ENCODE results near the gene PTGDR2. TPM values are rescaled to one million over a fixed set of nuclear protein-coding genes. Genes with fewer than 3 reads are reported as not detected.

PTGDR2 gene
- total RNA-seq, 1 donor from 2014 or later = 0.25 TPM

GRCh38 chr11:60859616-60860250, 4.0 kb upstream of the PTGDR2 start:
- no peak overlapping the region for H3K4me3 ChIP-seq
- intact Hi-C loops (cut with DNase I) = no loop called here
- H3K4me1 ChIP-seq = no peaks in the 10 kb centered on the region
- no peak for TF ChIP-seq POLR2A (IDR thresholded peaks at IDR 0.05)
- no peak for TF ChIP-seq CTCF (IDR thresholded peaks at IDR 0.05)
- DNase-seq (ENCODE audit: extremely low spot score in 2 of 2) = no peak
- no peaks in the 10 kb centered on the region for H3K27me3 ChIP-seq
- no peaks in the 10 kb centered on the region for H3K9me3 ChIP-seq
- H3K36me3 ChIP-seq = no peaks in the 10 kb centered on the region
- no peak overlapping the region for H3K27ac ChIP-seq

GRCh38 chr11:60858731-60859464, 3.1 kb upstream of the PTGDR2 start:
- intact Hi-C loops (cut with DNase I) = no loop called here
- H3K9me3 ChIP-seq = no peaks in the 10 kb centered on the region
- no peaks in the 10 kb centered on the region for H3K4me1 ChIP-seq
- H3K27me3 ChIP-seq = no peaks in the 10 kb centered on the region
- H3K27ac ChIP-seq = no peak overlapping the region
- H3K36me3 ChIP-seq = no peaks in the 10 kb centered on the region
- DNase-seq (ENCODE audit: extremely low spot score in 2 of 2) = no peak
- H3K4me3 ChIP-seq = no peak overlapping the region
- TF ChIP-seq POLR2A (IDR thresholded peaks at IDR 0.05) (no peak), CTCF (IDR thresholded peaks at IDR 0.05) (no peak), POLR2AphosphoS5 (IDR thresholded peaks at IDR 0.05; ENCODE audit: insufficient read depth in 1 of 2, low read depth in 1 of 2) (no peak)

- no peaks in the 10 kb centered on the region for H3K36me3 ChIP-seq
- TF ChIP-seq CTCF (IDR thresholded peaks at IDR 0.05) = no peak
- TF ChIP-seq POLR2A (IDR thresholded peaks at IDR 0.05) = no peak
- TF ChIP-seq POLR2AphosphoS5 (IDR thresholded peaks at IDR 0.05; ENCODE audit: insufficient read depth in 1 of 2, low read depth in 1 of 2) = no peak
- no peaks in the 10 kb centered on the region for H3K4me1 ChIP-seq
- H3K27me3 ChIP-seq = no peaks in the 10 kb centered on the region
- intact Hi-C loops (cut with DNase I) = no loop called here
- no peak overlapping the region for H3K27ac ChIP-seq
- no peak for DNase-seq (ENCODE audit: extremely low spot score in 2 of 2)
- H3K4me3 ChIP-seq = no peak overlapping the region
- no peaks in the 10 kb centered on the region for H3K9me3 ChIP-seq
Measured at GRCh38 chr11:60858236-60858635, 2.5 kb upstream of the PTGDR2 start.

- H3K4me3 ChIP-seq = no peak overlapping the region
- intact Hi-C loops (cut with DNase I) = no loop called here
- no peak for DNase-seq (ENCODE audit: extremely low spot score in 2 of 2)
- H3K27ac ChIP-seq = no peak overlapping the region
- TF ChIP-seq POLR2AphosphoS5 (IDR thresholded peaks at IDR 0.05; ENCODE audit: insufficient read depth in 1 of 2, low read depth in 1 of 2) = no peak
- H3K36me3 ChIP-seq = no peaks in the 10 kb centered on the region
- H3K4me1 ChIP-seq = no peaks in the 10 kb centered on the region
- no peaks in the 10 kb centered on the region for H3K9me3 ChIP-seq
- H3K27me3 ChIP-seq = no peaks in the 10 kb centered on the region
Measured at GRCh38 chr11:60857378-60858232, 1.9 kb upstream of the PTGDR2 start.

- Histone ChIP-seq H3K9me3 (no peaks in the 10 kb centered on the region), H3K27me3 (no peaks in the 10 kb centered on the region), H3K4me1 (no peaks in the 10 kb centered on the region), H3K27ac (no peak overlapping the region), H3K36me3 (peaks cover 0 to 13% of the 10 kb centered on the region in 2 donors), H3K4me3 (no peak overlapping the region)
- intact Hi-C loops (cut with DNase I) = no loop called here
- no peak for TF ChIP-seq CTCF (IDR thresholded peaks at IDR 0.05)
- TF ChIP-seq POLR2A (IDR thresholded peaks at IDR 0.05) = no peak
- TF ChIP-seq POLR2AphosphoS5 (IDR thresholded peaks at IDR 0.05; ENCODE audit: insufficient read depth in 1 of 2, low read depth in 1 of 2) = no peak
- no peak for DNase-seq (ENCODE audit: extremely low spot score in 2 of 2)
Measured at GRCh38 chr11:60854847-60855725, 664 bp downstream of the PTGDR2 start.

All from vagina (tissue), 2 donors.